CMK (cell line): Measurements from ENCODE around the gene TMC6.
"Not testable (repeated sequence)": the region's sequence is repeated elsewhere in the genome, so short reads cannot be mapped to it uniquely, and the experiment has no call there.

ENCODE experiments used
- DNase-seq: peaks from one replicate; pipeline ENCODE4 v3.0.0-alpha.2; 2010; ENCODE audit warnings: low read depth

TMC6 gene

DNA sequence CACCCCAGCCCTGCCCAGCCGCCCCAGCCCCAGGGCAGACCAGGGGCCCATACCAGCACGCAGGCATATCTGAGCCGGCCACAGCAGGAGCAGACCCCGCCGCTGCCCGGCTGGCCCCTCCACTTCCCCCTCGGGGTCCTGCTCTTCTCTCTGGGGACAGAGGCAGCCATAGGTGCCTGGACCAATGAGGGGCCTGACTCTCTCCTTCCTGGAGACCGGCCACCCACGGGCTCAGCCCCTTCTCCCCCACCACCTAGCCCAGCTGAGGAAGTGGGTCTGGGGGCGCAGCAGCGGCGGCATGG, 3.8 kb downstream of the TMC6 start:
- DNase-seq = no peak

GRCh38 chr17:78124081-78124835, 4.3 kb downstream of the TMC6 start:
- no peak for DNase-seq

DNA sequence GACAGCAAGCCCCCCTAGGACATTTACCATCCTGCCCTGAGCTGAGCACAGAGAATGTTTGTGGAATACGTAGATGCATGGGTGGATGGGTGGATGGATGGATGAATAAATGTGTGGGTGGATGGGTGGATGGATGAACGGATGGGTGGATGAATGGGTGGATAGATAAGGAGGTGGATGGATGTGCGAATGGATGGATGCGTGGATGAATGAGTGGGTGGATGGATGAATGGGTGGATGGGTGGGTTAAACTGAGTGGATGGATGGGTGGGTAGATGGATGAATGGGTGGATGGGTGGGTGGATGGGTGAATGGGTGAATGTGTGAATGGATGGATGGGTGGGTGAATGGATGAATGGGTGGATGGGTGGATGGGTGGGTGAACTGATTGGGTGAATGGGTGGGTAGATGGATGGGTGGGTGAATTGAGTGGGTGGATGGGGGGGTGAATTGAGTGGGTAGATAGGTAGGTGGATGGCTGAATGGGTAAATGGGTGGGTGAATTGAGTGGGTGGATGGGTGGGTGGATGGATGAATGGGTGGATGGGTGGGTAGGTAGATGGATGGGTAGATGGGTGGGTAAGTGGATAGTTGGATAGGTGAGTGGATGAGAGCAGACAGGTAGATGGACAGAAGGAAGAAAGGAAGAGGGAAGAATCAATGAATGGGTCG, 5.2 kb downstream of the TMC6 start:
- DNase-seq = no peak

DNA sequence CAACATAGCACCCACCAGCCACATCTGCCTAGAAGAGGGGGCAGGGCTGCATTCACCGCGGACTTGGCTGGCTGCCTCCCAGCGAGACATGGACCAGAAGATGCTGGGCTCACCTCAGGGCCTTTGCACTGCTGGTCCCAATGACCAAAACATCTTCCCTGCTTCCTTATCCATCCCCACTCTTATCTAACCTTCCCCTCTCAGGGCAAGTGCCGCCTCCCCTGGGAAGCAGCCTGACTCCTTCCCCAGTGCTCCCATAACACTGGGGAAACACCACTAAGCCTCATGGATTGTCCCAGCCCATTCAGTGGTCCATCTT, 5.7 kb downstream of the TMC6 start:
- no peak for DNase-seq

DNA sequence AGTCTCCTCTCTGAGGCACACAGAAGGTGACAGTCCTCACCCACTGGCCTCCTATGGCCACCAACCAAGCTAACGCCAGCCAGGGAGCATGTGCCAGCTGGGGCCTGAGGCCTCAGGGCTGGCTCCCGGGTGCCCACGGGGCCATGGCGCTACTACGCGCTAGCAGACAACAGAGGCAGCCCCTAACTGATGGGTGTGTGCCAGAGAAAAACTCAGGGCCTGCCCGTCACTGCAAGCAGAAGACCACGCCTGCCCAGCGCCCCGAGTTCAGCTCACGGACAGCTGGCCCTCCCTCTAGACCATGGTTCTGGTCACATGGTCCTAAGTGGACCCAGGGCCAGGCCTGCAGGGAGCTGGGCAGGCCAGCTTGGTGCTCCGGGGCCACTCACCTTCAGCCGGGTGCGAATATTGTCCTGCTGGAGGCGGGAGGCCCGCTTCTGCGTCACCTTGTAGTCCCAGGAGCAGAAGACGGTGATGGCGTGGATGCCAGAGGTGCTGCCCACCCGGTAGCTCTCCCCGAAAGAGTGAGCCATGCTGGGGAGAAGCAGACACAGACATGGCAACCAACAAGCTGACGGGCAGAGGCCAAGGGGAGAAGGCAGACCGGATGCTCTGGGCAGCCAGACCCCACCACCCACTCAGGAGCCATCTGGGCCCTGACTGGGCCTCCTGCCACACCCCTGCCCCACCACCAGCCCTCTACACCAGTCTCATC, 6.2 kb downstream of the TMC6 start:
- no peak for DNase-seq

DNA sequence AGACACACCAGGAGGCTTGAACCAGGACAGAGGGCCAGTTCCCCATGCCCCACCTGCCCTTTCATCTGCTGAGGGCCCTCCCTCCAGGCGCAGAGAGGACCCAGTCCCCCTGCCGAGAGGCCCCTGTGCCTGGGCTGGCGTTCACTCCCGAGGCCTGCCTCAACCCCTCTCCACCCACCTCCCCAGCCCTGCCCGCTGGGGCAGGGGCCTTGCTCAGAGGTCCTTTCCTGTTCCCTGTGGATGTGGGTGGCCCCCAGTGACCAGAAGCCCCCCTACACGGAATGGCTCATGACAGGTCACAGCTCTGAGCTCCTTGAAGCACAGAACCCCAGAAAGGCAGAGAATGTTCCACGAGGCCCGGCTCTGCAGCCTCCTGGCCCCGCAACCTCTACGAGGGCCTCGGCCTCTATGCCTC, 6.7 kb downstream of the TMC6 start:
- no peak for DNase-seq

DNA sequence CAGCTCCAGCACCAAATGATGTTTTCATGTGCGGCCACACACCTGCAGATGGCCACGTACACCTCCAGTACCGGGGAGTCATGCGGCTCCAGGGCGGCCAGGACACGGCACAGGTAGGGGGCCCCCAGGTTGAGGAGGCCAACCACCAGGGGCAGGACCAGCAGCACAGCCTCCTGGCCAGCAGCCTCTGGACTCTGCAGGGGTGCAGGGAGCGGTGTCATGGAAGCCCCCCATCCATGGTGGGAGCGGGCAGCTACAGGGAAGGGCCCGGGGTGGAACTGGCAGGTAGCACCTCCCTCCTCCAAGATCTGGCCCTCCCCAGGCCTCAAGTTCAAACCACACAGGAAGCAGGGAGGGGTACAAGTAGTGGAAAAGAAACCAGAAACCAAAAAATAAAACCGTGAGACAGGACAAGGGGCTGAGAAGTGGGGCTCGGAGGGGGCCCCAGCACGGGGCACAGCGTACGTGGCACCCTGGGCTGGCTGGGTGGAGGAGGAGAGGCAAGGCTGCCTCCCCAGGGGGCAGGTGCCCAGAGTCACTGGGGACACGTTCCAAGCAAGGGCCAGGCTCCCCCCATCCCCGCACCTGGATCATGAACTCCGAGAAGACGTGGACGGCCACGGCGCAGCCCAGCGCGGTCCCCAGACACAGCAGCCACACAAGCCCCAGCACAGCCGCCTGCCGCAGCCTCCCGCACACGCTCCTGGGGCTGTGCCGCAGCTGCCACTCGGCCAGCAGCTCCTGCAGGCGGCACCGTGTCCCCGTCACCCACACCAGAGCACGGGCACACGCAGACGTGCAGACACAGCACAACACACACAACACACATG, 7.4 kb downstream of the TMC6 start:
- no peak for DNase-seq

DNA sequence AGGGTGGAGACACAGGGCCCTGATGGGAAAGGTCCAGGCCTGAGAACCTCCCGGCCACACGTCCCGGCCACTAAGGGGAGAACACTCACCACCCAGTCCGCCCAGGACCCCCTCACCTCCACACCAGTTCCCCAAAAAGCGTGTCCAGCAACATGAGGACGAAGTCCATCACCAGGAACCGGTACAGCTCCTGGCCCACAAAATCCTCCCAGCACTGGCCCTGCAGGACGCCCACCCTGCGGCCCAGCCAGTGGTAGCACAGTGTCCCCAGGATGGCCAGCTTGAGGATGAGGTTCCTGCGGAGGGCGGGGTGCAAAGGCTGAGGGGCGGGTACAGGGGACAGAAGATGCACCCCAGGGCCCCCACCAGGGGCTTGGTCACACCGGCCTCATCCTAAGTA, 8.0 kb downstream of the TMC6 start:
- no peak for DNase-seq

GRCh38 chr17:78118801-78119241, 9.7 kb downstream of the TMC6 start:
- DNase-seq = no peak

- DNase-seq = no peak
These were observed 11.3 kb downstream of the TMC6 start for GRCh38 chr17:78117027-78117981.

- DNase-seq = no peak
These were observed 12.1 kb downstream of the TMC6 start for GRCh38 chr17:78116411-78116810.

- DNase-seq = not testable (repeated sequence)
These were observed 12.8 kb downstream of the TMC6 start for GRCh38 chr17:78115803-78116202.

GRCh38 chr17:78114831-78115723, 13.5 kb downstream of the TMC6 start:
- DNase-seq = no peak

DNA sequence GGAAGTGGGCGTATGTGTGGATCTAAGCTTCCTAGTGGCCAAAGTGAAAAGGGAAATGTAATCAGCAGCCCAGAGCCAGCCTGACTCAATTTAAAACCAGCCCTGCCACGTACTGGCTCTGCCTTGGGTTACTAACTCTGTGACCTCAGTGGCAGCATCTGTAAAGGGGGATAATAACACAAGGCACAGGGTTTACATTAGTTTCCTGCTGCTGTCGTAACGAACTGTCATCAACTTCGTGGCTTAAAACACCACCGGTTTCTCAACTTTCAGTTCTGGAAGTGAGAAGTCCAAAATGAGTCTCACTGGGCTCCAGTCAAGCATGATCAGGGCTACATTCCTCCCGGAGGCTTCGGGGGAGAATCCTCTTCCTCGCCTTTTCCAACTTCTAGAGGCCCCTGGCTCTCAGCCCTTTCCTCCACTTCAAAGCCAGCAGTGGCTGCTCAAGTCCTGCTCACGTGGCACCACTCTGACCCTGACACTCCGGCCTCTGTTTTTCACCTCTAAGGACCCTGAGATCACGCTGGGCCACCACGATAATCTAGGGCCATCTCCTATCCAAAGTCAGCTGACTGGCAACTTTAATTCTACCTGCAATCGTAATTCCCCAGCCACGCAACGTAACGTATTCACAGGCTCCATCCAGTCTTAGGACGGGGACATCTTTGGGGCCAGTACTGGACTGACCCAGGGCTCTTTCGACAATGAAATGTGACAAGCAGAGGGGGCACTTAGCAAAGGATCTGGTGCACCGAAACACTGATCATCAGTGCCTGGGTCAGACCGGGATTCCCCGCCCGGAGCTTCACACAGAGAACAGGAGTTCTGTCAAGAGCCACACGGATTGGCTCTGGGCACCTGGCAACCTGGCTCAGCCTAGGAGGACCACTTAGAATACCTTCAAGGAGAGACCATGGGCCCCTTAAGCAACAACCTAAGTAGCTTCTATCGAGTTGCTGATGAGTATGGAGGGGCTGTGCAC, 14.5 kb downstream of the TMC6 start:
- no peak for DNase-seq

- no peak for DNase-seq
These were observed 15.8 kb downstream of the TMC6 start for GRCh38 chr17:78112518-78113471.

DNA sequence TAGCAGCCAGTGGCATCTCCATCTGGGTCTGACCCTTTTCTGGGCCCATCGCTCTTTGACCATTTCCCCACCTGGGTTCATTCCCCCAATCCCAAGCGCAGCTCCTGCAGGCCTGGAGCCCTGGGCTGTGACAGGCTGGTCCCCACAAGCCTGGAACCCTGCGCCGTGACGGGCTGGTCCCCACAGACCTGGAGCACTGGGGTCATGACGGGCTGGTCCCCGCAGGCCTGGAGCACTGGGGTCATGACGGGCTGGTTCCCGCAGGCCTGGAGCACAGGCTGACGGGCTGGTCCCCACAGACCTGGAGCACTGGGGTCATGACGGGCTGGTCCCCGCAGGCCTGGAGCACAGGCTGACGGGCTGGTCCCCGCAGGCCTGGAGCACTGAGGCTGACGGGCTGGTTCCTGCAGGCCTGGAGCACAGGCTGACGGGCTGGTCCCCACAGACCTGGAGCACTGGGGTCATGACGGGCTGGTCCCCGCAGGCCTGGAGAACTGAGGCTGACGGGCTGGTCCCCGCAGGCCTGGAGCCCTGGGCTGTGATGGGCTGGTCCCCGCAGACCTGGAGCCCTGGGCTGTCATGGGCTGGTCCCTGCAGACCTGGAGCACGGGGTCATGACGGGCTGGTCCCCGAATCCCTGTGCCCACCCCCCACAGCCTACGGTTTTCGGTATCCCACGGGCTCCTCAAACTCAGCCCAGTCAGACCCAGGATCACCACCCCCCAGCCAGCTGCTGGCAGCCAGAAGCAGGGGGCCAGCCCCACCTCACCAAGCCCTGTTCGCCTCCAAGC, 16.6 kb downstream of the TMC6 start:
- no peak for DNase-seq
